GM10248 (cell line): ENCODE results near the gene GPR85.

Experiments used
- CTCF ChIA-PET: fragments of 300-600 bp; sonication (Branson Sonifier 250); formaldehyde crosslinking; extraction: SDS; loops from one replicate; lab custom pipeline; 2021; ENCODE audit warnings: antibody characterized with exemption; lab: Yijun Ruan, JAX
- POLR2A ChIA-PET: fragments of 350-650 bp; sonication (Branson Sonifier 250); formaldehyde crosslinking; extraction: SDS; loops from one replicate; lab custom pipeline; 2020; ENCODE audit warnings: antibody characterized with exemption; lab: Yijun Ruan, JAX
- DNase-seq: peaks from one replicate; pipeline ENCODE4 v3.0.0; 2012; ENCODE audit errors: extremely low spot score
- CTCF ChIP-seq: IDR thresholded peaks from 2 replicates; pipeline ENCODE4 v1.5.1; 2012; ENCODE audit warnings: mild to moderate bottlenecking, low read depth; ENCODE audit errors: extremely low read depth, missing control alignments, control extremely low read depth

The GPR85 gene

DNA sequence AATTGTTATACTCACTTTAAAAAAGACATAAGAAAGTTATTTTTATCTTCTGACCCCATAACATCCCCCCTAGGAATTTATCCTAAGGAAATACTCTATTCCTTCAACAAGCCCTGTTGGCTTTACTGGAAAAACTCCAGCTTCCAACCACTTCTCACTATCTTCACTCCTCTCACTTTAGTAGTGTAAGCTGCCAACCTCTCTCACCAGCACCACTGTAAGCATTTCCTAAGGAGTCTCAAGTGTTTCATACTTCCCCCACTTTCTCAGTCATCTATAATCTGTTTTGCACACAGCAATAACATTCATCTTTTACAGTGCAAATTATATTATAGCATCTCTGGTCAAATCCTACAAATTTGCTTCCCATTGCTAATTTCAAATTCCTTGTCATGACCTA is 45.8 kb downstream of the GPR85 start:
- ChIA-PET CTCF (no interaction called here), POLR2A (no interaction called here)
- no peak for DNase-seq
- TF ChIP-seq CTCF, result no peak

DNA sequence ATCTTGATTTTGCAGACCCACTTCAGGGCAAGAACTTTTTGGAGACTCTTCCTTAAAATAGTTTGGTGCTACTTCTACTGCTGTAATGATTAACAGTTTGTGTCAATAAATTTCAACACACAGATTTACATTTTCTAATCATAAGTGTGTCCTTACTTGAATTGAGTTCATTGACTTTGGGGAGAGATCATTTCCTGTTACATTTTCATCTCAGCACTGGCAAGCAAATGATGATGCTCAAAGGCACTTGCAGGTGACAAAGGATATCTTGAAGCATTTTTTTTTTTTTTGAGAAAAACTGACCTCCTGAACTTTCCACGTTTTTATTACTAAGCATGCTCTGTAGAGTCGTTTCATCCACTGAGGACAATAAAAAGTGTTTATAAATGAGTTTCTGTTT is 52.7 kb downstream of the GPR85 start:
- CTCF ChIA-PET, result interaction anchor here (1.0 to 1.2 kb wide), 2 partner anchors 9 to 357 kb away, joined by 3 read pairs; no protein-coding TSS in a partner anchor
- TF ChIP-seq CTCF, result no peak
- DNase-seq, result no peak
- POLR2A ChIA-PET, result no interaction called here
